Measurements from ENCODE around the gene JAKMIP2. TPM values are rescaled to one million over a fixed set of nuclear protein-coding genes. Genes with fewer than 3 reads are reported as not detected.

JAKMIP2 gene
- total RNA-seq, 4 donors from 2014 or later: 0.20 TPM; not detected in 3

DNA sequence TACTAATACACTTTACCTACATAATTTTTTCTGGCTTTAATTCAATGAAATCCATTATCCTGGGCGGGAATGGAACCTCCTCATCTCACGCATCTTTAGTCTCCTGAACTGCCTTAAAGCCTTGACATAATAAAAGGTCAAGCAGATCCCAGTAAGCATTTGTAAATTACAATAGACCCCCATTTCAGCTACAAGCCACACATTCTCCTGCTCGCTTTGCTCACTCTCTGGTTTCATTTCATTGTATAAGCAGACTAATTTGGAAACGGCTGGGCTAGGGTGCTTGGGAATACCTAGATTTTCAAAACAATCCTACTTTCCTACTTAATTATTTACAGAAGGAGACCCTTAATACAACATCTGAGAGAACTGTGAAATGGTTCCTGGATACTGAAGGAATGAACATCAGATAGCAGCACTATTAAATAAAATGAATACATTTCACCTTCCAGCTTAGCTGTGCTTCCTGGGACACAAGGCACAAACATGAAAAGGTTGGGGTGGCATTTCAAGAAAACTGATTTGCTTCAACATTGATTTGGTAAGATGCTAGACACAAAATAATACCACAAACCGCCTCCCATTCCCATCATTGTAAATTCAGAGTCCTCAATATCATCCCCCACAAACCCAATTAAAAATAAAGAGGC, 1.5 kb downstream of the JAKMIP2 start:
- DNase-seq: no peak
- H3K9me3 ChIP-seq: no peaks in the 10 kb centered on the region
- H3K27ac ChIP-seq: no peak overlapping the region
- intact Hi-C loops (cut with DNase I; ENCODE audit: low total_unique reads): no loop called here
- H3K36me3 ChIP-seq: no peaks in the 10 kb centered on the region
- no peak for ATAC-seq
- H3K4me1 ChIP-seq: no peaks in the 10 kb centered on the region
- in situ Hi-C loops (cut with MboI; ENCODE audit: low sequenced_read_pairs in 4 of 4): no loop called here
- peaks cover 0 to 3% (median 0%) of the 10 kb centered on the region in 3 donors for H3K27me3 ChIP-seq
- no peak overlapping the region for H3K4me3 ChIP-seq
- TF ChIP-seq POLR2A (IDR thresholded peaks at IDR 0.05): no peak
- TF ChIP-seq, protein P1, sequence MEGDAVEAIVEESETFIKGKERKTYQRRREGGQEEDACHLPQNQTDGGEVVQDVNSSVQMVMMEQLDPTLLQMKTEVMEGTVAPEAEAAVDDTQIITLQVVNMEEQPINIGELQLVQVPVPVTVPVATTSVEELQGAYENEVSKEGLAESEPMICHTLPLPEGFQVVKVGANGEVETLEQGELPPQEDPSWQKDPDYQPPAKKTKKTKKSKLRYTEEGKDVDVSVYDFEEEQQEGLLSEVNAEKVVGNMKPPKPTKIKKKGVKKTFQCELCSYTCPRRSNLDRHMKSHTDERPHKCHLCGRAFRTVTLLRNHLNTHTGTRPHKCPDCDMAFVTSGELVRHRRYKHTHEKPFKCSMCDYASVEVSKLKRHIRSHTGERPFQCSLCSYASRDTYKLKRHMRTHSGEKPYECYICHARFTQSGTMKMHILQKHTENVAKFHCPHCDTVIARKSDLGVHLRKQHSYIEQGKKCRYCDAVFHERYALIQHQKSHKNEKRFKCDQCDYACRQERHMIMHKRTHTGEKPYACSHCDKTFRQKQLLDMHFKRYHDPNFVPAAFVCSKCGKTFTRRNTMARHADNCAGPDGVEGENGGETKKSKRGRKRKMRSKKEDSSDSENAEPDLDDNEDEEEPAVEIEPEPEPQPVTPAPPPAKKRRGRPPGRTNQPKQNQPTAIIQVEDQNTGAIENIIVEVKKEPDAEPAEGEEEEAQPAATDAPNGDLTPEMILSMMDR (IDR thresholded peaks at IDR 0.05 in 4 of 5, conservative IDR thresholded peaks at IDR 0.05 in 1 of 5): no peak

DNA sequence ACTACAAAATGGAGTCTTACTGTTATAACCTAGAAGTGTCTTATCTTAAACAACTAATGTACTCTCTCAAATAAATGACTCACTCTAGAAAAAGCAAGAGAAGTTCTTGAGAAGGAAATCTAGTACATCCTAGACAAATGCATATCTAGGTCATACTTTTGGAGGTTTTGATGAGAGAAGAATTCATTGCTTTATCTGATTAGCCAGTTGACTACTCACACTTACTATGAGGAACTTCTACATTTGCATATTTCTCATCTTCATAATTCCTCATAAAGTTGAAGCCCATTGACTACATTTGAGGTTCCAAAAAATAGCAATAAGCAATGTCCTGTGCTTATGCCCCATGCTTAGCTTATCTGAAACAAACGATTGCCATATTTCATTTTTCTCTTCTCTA, 2.8 kb downstream of the JAKMIP2 start:
- Histone ChIP-seq H3K9me3 (no peaks in the 10 kb centered on the region), H3K4me3 (no peak overlapping the region), H3K27ac (no peak overlapping the region), H3K36me3 (no peaks in the 10 kb centered on the region), H3K4me1 (no peaks in the 10 kb centered on the region), H3K27me3 (no peaks in the 10 kb centered on the region)
- DNase-seq (no peak), ATAC-seq (no peak)
- TF ChIP-seq, protein P1 (IDR thresholded peaks at IDR 0.05 in 4 of 5, conservative IDR thresholded peaks at IDR 0.05 in 1 of 5): no peak
- TF ChIP-seq POLR2A (IDR thresholded peaks at IDR 0.05): no peak
- intact Hi-C loops (cut with DNase I; ENCODE audit: low total_unique reads): no loop called here
- in situ Hi-C loops (cut with MboI; ENCODE audit: low sequenced_read_pairs in 4 of 4): no loop called here

DNA sequence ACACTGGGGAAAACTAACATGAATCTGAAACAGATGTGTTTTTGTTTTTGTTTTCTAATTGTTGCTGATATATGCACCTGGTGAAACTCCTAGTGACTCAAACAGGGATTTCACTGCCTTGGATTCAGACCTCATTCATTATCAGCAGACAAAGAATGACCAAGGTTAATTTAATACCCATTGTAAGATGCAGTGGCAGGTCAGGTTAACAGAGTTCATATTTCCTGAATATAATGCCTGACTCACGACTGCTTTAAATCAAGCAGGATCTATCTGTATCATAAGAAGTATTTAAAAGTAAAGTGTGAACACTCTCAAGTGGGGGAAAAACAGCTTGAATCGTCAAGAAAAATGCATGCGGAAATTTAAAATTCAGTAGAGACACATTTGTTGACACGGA, 5.5 kb downstream of the JAKMIP2 start:
- H3K9me3 ChIP-seq: no peaks in the 10 kb centered on the region
- DNase-seq: no peak
- in situ Hi-C loops (cut with MboI; ENCODE audit: low sequenced_read_pairs in 4 of 4) (no loop called here), intact Hi-C loops (cut with DNase I; ENCODE audit: low total_unique reads) (no loop called here)
- no peaks in the 10 kb centered on the region for H3K4me1 ChIP-seq
- no peak overlapping the region for H3K27ac ChIP-seq
- no peak for ATAC-seq
- H3K4me3 ChIP-seq: no peak overlapping the region
- TF ChIP-seq POLR2A (IDR thresholded peaks at IDR 0.05): no peak
- TF ChIP-seq, protein P1 (IDR thresholded peaks at IDR 0.05 in 4 of 5, conservative IDR thresholded peaks at IDR 0.05 in 1 of 5): no peak
- no peaks in the 10 kb centered on the region for H3K27me3 ChIP-seq
- no peaks in the 10 kb centered on the region for H3K36me3 ChIP-seq

DNA sequence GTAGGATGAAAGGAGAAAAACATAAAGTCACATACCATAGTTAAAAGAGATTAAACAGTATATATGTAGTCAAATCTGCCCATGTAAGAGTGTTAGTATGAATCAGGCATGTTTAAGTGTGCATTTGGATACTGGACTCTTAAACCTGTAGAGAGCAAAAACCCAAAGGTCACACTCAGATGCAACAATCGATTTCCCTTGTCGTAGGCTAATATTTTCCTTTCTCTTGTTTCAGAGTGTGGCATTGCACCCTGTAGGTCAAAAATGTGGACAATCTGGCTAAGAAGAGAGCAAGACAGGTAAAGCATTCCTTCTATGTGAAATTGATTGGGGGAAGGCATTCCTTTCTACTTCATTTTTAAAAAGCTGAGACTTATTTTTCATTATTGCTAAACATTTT, 8.9 kb downstream of the JAKMIP2 start:
- TF ChIP-seq, protein P1 (IDR thresholded peaks at IDR 0.05 in 4 of 5, conservative IDR thresholded peaks at IDR 0.05 in 1 of 5): no peak
- TF ChIP-seq POLR2A (IDR thresholded peaks at IDR 0.05): no peak
- ATAC-seq (no peak), DNase-seq (no peak)
- H3K27ac ChIP-seq: no peak overlapping the region
- in situ Hi-C loops (cut with MboI; ENCODE audit: low sequenced_read_pairs in 4 of 4): no loop called here
- H3K9me3 ChIP-seq: no peaks in the 10 kb centered on the region
- no peaks in the 10 kb centered on the region for H3K27me3 ChIP-seq
- no peak overlapping the region for H3K4me3 ChIP-seq
- H3K4me1 ChIP-seq: no peaks in the 10 kb centered on the region
- no peaks in the 10 kb centered on the region for H3K36me3 ChIP-seq
- intact Hi-C loops (cut with DNase I; ENCODE audit: low total_unique reads): no loop called here

DNA sequence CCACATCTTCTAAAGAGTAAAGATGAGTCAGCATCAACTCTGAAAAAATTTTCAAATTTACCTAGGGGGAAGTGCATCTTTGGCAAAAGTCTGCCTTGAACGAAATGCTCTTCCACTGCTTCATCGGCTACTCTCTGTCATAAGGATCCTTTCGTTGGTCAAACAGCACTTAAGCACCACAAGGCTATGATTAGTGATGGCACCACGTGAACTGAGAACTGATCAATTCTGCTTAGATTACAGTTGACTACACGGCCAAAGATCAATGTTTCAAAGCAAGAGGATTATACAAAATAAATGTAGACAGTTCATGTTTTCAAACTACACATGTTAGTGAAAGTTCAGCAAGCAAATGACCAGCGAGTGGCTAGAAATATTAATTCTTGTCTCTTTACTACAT, 9.4 kb downstream of the JAKMIP2 start:
- in situ Hi-C loops (cut with MboI; ENCODE audit: low sequenced_read_pairs in 4 of 4) (no loop called here), intact Hi-C loops (cut with DNase I; ENCODE audit: low total_unique reads) (no loop called here)
- no peak overlapping the region for H3K27ac ChIP-seq
- no peaks in the 10 kb centered on the region for H3K36me3 ChIP-seq
- ATAC-seq: no peak
- DNase-seq: no peak
- no peaks in the 10 kb centered on the region for H3K4me1 ChIP-seq
- TF ChIP-seq, protein P1 (IDR thresholded peaks at IDR 0.05 in 4 of 5, conservative IDR thresholded peaks at IDR 0.05 in 1 of 5): no peak
- TF ChIP-seq POLR2A (IDR thresholded peaks at IDR 0.05): no peak
- no peaks in the 10 kb centered on the region for H3K27me3 ChIP-seq
- no peaks in the 10 kb centered on the region for H3K9me3 ChIP-seq
- H3K4me3 ChIP-seq: no peak overlapping the region

Measured in gastrocnemius medialis (tissue), 4 donors.